NCI-H1930 (cell line): ENCODE data around the gene RRM2.

Source experiments
- DNase-seq, 2 experiments: peaks; one replicate each; lab custom pipeline; 2025; lab: John Stamatoyannopoulos, UW

Gene RRM2

GRCh38 chr2:10122500-10123280, at the start of gene RRM2:
RRM2 (plus strand) TSS chr2:10122739; CDS start chr2:10122799, 60 bp downstream.
- DNase-seq = peak; percentile 88 to 91

DNA sequence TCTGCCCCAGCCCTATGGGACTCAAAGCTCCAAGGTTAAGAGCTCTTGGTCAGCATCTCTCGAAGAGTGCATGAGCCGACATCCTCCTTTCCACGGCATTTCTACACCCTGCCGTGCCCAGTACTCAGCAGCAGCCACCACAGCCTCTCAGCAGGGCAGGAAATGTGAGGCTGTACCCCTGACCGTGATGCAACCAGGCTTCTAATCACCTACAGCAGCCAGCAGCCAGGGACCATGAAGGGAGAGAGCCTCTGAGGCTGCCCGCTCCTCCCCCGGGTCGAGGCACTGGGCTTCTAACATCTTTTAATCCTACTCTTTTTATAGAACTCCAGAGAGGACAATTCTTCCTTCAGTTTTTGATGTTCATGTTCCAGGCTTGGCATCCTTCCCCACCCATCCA, 48.8 kb upstream of the RRM2 start:
- DNase-seq = no peak

DNA sequence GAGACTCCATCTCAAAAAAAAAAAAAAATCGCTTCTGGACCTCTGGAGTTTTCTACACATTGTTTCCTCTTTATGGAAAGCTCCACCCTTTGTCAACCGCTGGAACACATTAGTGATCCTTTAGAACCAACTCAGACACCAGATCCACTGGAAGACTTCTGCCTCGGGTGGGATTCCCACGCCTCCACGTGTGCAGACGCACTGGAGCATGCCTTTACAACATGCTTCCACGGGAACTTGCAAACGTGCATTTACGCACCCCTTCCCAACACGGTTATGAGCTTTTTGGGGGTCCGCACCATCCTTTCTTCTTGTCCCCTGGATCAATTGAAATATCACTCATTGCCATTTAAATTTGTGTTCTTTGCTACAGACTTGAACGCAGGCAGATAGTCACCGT, 47.4 kb upstream of the RRM2 start:
- no peak for DNase-seq

- DNase-seq = no peak
Measured at GRCh38 chr2:10075571-10076209, 46.8 kb upstream of the RRM2 start.

DNA sequence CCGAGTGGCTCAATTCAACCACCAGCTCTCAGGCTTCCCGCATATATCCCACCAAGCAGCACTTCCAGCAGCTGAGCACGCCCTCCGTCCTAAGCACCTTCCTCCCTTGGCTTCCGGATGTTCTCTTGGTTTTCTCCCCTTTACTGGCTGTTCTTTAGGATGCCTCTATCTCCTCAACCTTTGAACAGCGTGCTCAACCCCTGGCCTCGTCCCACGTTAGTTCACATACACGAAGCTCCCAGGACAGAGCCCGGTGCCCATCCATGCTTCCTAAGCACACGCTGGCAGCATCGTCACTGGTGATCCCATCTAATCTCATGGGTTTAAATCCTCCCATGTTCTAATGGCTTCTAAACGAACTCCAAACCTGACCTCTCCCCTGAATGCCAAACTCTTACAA, 46.0 kb upstream of the RRM2 start:
- DNase-seq = no peak

GRCh38 chr2:10076988-10077527, 45.5 kb upstream of the RRM2 start:
- DNase-seq = no peak

DNA sequence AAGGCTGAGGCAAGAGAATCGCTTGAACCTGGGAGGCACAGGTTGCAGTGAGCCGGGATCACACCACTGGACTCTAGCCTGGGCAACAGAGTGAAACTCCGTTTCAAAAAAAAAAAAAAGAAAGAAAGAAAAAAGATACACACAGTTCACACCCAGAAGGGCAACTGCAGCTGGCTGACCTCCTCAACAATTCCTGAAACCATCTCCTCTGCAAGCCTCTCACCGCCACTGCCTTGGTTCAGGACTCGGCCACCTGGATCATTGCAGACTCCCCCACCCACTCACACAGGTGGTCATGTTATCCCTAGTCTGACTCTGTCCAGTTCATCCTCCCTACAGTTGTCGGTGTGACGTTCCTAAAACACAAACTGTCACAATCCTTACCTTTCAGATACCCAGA, 44.5 kb upstream of the RRM2 start:
- no peak for DNase-seq

DNA sequence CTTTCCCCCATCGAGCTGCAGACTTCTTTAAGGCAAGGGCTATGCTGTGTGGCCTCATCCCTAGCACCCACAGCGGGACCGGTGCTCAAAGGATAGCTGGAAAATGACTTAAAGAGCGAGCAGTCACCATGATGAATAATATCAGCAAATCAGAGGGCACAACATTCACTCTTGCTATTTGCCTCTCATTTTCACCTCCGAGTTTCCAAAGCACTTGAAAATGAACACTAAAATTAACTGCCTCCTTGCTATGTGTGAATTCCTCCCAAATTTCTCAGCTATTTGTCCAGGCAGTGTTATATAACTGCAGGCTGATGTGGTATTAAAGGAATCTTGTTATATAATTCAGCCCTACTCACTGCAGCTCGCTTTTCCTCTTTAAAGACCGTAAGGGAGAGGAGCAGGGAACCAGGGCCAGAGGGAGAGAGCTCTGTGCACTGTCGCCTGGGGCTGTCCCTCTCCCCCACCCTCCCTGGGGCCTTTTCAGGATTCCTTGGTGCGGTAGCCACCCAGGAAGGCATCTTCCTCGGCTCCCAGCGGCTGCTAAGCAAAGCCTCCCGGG, 43.8 kb upstream of the RRM2 start:
- no peak for DNase-seq

- no peak for DNase-seq
Measured at GRCh38 chr2:10079266-10079869, 43.2 kb upstream of the RRM2 start.

GRCh38 chr2:10079870-10080535, 42.5 kb upstream of the RRM2 start, which contains the start of gene CYS1:
CYS1 (minus strand) TSS chr2:10080411; CDS start chr2:10080223, 188 bp downstream.
- DNase-seq = peak in 1 of 2 experiments; percentile 32

DNA sequence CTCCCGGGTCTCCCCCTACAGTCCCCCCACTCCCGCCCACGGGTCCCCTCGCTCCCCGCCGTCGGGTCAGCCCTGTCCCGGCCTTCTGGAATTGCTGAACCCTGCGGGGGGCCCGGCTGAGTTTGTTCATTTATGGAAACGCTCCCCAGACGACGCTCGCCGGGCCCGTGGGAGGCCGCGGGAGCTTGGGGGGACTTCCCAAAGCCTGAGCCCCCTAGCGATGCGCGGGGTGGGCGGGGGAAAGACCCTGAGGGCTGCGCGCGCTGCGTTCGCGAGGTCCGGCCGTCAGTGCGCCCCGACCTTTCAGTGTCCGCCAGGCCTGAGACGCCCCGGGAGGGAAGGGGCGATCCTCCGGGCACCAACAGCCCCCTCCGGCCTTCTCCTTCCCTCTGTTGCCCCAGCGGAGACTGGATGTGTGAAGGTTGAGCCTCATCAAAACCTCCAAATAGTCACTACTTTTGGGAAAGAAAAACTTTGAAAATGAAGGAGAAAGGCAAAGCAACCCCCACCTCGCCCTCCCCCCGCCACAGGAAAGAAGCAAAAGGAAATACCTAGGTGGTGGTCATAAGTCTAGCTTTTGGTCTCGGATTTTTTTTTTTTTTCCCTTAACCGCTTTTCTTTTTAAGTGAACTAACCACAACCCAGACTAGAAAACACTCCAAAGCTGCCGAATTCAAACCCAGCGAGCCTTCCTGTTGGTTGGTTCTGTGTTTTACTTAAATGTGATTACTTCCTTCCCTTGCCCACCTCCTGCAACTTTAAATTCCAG, 41.8 kb upstream of the RRM2 start:
- no peak for DNase-seq

DNA sequence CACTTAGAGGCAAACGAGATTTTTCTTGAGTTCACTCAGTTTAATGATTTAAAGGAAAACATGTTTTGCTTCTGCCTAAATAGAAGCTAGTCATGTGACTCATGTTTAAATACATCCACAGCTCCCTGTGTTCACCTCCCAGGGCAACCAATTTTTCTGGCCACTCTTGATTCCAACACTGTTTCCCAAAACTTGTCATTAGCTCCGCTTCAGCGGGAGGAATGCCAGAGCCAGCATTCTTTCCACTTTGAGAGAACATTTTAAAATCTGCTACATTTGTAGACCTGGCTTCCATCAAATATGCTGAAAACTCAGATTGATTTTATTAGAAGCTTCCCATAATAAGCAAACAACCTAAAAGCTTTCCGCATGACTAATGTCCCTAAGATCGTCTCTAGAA, 39.5 kb upstream of the RRM2 start:
- DNase-seq = no peak

DNA sequence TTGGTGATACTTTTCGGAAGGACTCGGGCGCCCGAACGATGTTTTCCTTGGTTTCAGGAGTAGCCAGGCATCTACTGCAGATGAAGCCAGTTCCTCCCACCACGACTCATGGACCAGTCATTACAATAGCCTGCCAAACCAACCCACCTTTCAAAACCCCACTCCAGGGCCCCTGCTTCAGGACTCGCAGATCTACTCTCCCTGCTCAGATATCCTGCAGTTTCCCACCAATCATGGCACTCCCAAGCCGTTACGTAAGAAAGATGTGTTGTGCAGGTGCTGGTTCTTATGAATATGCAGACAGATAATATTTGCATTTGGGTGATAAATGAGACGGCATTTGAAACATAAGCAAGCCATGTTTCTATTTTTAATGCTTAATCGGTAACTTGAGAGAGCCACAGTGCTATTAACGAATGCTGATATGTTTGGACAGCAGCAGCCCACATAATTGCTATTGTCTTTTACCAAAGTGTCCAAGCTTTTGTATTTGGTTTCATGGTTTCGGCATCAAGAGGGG, 38.8 kb upstream of the RRM2 start:
- no peak for DNase-seq

- no peak for DNase-seq
Measured at GRCh38 chr2:10084223-10084865, 38.2 kb upstream of the RRM2 start.

DNA sequence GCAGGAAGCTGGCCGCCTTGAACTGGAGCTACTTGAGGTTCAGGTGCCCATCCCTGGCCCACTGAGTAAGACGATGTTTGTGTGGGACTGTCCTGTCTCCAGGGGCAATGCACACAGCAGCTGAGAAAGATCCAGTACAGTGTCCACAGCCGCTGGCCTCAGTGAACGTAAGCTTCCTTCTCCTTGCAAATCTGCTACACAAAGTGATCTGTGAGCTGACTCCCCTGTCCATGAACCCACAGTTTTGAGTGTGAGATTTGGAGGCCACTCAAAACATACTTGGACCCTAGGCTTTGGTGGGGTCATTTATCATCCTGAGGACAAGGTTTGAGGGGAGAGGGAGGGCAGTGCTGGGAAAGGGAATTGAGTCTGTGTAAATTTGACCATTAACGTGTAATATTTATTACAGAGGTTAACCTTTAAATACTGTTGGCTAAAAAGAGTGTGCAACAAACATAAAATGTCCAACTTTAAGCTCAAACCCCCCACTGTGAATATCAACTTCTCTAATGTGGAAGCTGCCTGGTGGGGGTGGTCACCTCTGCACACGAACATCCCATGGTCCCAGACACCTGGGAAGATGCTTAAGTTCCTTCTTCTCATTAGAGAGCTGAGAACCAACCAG, 37.4 kb upstream of the RRM2 start:
- DNase-seq = no peak

DNA sequence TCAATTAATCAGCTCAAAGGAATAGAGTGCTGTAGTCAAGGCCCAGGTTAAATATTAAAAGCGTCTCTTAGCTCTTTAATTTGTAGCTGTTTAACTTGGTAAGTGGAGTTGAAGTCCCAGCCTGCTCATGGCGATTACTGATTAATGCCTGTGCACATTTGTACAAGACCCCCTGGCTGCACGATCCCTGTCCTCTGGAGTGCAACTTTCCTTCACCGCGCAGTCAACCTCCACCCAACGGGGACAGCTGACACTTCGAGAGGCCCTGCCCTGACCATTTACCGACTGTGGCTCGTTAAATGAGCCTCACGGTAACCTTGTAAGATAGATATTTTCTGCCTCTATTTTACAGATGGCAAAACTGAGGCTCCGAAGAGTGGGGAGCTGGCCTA, 36.9 kb upstream of the RRM2 start:
- DNase-seq = no peak

GRCh38 chr2:10086950-10087349, 35.6 kb upstream of the RRM2 start:
- DNase-seq = no peak

DNA sequence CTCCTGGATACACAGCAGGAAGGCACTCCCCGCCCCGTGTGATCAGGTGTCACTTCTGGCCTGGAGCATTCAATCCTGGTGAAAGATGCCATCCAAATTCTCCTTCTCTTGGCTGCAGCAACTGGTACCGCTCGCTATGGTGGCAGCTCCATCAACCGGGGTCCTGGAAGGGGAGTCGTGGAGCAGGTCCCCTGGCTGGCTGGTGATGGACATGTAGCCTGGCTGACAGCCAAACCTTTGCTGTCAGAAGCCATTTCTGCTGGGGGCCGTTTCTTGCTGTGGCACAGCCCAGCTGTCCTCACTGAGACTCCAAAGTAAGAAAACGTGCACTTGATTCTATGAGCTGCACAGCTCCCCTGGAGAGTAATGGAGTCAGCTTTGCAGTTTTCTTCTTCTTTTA, 35.2 kb upstream of the RRM2 start:
- DNase-seq = no peak

DNA sequence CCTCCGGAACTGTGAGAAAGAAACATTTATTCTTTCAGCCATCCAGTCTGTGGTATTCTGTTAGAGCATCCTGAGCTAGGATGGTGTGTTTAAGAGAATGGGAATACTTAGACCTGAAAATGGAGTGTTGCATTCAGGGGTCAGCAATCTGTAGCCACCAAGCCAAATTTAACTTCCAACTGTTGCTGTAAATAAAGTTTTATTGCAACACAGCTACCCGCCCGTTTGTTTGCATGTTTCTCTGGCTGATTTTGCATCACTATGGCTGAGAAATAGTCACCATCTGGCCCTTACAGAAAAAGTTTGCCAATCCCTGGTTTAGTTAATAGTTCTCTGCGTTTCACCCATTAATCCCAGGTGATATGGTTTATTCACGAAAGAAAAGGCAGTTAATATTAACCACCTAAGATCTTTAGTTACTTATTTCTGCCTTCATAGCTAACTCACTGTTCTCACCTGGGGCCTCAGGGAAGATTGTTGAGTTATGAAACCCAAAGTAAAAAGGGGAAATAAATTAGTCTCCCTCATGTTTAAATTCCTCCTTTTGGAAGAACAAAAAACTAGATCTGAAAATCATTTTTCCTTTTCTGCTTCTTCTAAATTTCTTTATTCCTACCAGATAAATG, 32.9 kb upstream of the RRM2 start:
- DNase-seq = no peak
